Stimulated activated CD4-positive, alpha-beta T cell treated with anti-CD3 and anti-CD28 coated beads, TNF-alpha, amount 100 ng/mL, for 48 hours (primary cell): ENCODE measurements around the gene ADGRF4.
"Not testable (repeated sequence)": the region's sequence is repeated elsewhere in the genome, so short reads cannot be mapped to it uniquely, and the experiment has no call there.

Experiments used
- DNase-seq, 3 donors: peaks; one replicate each; pipeline ENCODE4 v3.0.0-alpha.2; 2020; ENCODE audit warnings: low read depth in 3 of 3

Gene ADGRF4

DNA sequence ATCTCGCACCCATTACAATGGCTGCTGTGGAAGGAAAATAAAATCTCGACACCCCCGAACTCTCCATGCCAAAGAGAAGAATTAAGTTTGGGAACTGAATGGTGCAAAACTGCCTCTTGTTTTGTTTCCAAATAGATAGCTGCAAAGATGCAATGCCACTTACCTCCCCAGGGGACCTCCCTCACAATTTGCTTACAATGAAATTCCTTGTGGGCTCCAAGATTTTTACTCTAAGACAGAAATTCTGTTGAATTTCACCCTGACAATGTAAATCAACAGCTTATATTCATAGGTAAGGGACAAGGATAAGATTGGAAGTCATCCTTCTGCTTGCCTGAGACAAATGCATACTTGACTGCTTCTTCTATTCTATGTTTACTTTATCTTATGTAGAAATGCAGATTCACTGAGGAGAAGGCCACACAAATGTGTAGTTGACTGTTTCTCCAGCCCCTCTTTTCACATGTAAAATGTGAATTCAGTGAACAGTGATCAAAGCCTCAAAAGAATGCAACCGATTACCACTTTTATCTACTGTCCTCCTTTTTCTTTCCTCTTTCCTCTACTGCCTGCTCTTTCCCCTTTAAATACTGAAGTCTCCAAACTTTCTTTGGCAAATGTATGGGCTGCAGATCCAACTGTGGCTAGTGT is 36.6 kb downstream of the ADGRF4 start:
- DNase-seq, result no peak

DNA sequence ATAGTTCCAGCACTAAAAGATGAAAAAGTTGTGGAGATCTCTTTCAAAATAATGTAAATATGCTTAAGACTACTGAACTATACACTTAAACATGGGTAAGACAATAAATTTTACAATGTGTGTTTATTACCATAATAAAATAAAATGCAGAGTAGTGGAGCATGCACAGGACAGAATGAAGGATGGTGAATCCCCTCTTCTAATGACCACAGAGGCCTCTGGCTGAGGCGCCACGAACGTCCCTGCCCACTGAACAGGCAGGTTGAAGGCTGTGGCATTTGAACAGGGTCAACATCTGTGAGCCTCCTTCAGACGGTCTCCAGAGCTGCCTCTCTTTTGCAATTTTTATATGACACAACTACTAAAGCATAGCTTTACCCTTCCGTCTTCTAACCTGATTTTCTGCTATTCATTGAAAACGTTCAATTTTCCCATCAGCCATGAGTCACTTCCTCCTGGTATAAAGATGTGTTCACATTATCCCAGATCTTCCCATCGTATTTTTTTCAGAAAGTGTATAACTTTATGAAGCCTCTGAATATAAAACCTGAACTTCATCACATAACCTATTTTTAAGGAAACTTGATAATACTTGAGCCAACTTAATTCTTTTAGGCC is 37.8 kb downstream of the ADGRF4 start:
- DNase-seq, result no peak

DNA sequence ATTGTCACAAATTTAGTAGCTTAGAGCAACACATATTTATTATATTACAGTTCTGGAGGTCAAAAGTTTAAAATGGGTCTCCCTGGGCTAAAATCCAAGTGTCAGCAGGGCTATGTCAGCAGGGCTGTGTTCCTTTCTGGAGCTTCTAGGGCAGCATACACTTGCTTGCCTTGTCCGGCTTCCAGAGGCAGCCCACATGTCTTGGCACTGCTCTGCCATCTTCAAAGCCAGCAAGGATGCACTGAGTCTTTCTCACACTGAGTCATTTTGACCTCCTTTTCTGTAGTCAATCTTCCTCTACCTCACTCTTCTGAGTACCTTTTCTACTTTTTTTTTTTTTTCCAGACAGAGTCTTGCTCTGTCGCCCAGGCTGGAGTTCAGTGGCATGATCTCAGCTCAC is 39.0 kb downstream of the ADGRF4 start:
- DNase-seq, result no peak

DNA sequence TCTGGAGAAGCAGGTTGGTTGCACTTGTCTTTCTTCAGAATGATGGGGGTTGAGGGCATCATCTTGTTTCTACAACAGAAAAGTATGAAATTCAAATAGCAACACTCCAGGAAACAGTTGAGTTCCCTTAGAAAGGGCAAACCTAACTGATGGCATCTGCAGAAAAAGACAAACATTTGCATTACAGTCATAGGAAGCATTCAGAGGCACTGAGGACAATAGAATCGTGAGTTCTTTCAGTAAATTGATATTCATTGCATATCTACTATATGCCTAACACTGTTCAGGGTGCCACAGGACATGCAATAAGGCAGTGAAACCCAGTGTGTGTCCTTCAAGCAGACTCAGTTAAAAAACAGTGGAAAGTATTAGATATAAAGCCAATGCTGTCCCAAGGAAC is 42.3 kb downstream of the ADGRF4 start:
- no peak for DNase-seq

DNA sequence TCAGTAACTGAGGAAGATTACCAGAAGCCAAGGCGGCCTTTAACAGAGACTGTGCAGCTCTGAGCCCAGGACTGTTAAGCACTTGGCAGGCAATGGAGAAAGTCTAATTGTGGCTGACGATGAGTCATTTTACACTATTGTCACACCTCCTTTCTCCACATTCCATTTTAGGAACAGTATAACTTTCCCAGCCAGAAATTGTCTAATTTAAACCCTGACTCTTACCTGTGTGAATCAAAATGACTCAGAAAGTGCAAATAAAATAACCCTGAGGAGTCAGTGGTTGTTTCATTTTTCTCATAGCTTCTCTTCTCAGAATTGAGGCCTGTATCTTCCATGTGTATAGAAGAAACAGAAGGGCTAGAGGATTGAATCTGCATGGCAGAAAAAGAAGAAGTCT is 43.4 kb downstream of the ADGRF4 start:
- DNase-seq, result no peak

DNA sequence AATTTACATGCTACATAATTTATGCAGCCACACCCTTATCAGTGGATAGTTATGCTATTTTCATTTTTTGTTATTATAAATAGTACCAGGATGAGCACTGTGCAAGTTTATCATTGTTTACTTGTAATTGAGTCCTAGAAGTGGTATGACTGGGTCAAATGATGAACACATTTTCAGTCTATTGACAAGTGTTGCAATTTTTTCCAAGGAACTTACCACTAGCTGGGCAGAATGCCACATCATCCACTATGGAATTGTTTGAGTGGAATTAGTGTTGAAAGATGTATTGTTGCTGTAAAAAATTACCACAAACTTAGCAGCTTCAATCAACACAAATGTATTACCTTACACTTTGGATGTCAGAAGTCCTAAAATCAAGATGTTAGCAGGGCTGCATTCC is 45.4 kb downstream of the ADGRF4 start:
- no peak for DNase-seq

DNA sequence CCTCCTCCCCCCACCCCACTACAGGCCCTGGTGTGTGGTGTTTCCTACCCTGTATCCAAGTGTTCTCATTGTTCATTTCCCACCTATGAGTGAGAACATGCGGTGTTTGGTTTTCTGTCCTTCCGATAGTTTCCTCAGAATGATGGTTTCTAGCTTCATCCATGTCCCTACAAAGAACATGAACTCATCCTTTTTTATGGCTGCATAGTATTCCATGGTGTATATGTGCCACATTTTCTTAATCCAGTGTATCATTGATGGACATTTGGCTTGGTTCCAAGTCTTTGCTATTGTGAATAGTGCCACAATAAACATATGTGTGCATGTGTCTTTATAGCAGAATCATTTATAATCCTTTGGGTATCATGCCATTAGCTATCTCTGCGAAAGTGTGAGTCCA is 46.9 kb downstream of the ADGRF4 start:
- not testable (repeated sequence) for DNase-seq

DNA sequence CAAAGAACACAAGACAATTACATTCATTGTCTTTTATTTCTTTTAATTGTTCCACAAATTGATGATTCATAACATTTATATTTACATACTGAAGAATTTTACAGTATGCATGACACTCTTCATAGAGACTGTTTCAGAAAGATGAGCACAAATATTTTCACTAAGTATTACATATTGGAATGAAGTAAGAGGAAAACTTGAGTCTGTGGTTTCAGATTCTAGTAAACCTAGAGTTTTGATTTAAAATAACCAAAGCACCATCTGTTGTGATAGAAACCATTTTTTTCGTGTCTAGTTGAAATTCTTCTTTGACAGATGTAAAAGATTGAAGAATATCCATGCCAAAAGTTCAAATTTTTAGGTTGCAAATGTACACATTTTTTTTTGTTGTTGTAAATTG is 51.4 kb downstream of the ADGRF4 start:
- DNase-seq, result no peak

DNA sequence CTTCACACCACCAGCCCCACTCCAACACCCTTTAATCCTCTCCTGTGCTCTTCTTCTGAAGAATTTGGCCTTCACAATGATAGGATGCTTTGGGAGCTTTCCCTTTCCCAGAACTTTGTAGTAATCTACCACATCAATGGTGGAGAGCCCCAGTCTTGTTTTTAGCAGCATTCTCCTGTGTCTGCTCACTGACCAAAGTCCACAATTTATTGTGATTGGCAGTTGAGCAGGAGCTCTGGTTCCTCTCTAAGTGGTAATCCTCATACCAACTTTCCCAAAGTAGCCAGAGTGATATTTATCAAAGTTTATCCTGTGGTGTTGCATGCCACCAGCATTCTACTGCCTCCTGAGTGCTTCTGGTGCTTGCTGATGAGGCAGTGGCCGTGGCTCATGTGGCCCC is 54.4 kb downstream of the ADGRF4 start:
- DNase-seq, result no peak

DNA sequence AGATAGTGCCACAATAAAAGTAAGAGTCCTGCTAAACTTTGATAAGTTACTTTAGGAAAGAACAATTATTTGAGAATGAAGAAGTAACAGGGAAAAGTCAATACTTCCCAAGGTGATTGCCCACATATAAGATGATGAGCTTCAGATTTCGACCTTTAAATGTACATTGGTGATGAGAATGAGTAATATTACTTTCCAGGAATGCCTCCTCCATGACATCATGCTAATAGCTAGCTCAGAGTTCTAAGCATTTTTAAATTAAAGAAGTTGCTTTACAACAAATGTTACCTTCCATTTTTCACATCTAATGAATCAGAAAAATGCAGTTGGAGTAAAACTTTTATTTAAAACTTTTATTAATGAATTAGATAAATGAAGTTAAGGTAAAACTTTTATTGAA is 61.0 kb downstream of the ADGRF4 start:
- DNase-seq, result no peak

DNA sequence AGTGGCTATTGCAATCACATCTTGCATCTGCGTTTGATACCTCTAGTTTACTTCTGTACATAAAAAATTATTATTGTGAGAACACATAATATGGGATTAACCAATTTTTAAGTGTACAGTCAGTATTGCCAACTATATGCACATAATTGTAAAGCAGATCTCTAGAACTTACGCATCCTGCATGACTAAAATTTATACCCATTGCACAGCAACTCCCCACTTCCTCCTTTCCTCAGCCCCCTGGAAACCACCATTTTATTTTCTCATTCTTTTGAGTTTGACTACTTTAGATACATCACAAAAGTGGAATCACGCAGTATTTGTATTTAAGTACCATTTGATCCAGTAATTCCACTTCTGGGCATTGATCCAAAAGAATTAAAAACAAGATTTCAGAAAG is 64.1 kb downstream of the ADGRF4 start:
- DNase-seq, result no peak

DNA sequence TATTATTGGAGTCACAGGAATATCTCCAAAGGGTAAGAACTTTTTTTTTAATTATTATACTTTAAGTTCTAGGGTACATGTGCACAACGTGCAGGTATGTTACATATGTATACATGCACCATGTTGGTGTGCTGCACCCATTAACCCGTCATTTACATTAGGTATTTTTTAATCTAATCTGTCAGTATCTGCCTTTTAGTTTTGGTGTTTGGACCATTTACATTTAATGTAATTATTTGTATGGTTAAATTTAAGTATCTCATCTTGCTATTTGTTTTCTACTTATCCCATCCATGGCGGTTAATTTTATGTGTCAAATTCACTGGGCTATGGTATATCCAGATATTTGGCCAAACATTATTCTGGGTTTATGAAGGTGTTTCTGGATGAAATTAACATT is 68.1 kb downstream of the ADGRF4 start:
- no peak for DNase-seq

DNA sequence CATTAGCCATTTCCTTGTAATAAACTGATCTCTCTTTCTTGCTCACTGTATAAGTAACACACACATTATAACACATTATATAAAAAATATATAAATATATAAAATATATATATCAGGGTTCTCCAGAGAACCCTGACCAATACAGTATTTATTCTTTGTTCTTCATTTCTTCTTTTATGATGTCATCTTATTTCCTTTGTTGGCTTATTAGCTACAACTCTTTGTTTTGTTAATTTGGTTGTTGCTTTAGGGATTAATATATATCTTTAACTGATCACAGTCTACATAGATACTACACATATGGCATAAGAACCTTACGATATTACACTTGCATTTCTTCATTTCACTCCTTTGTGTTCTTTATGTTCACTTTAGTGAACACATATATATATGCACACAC is 68.7 kb downstream of the ADGRF4 start:
- DNase-seq, result no peak

DNA sequence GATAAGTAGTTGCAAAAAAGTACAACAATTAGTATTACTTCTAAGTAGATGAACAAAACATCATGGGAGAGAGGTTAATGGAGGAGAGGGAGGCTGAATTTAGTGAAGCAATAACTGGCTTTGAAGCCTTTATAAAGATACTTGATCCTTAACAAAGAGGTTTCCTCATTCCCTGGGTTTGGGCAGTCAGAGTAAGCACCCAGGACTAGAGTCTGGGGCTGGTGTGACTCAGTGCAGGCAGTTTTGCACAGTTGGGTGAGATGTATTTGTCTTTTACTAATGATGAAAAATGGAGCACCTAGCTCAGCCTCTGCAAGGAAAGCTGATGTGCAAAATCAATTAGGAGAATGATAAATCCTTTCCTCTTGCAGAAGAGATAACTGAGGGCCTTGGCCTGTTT is 71.6 kb downstream of the ADGRF4 start:
- no peak for DNase-seq
